Endothelial cell (in vitro differentiated cells): Measurements from ENCODE around the gene ZNF555. TPM values are rescaled to one million over a fixed set of nuclear protein-coding genes. Genes with fewer than 3 reads are reported as not detected.

Experiments used
- DNase-seq: peaks from one replicate; pipeline ENCODE4 v3.0.0; 2021; ENCODE audit warnings: low spot score
- H3K27ac Mint-ChIP-seq: one replicate; pipeline ENCODE4 v1.8.0; 2021; ENCODE audit warnings: mixed read lengths, inconsistent platforms; ENCODE audit not compliant: unreplicated experiment
- H3K27me3 Mint-ChIP-seq: one replicate; pipeline ENCODE4 v1.8.0; 2021; ENCODE audit warnings: mild to moderate bottlenecking, moderate library complexity, mixed read lengths, inconsistent platforms; ENCODE audit not compliant: unreplicated experiment
- H3K36me3 Mint-ChIP-seq: one replicate; pipeline ENCODE4 v1.8.0; 2021; ENCODE audit warnings: mild to moderate bottlenecking, low read depth, mixed read lengths, inconsistent platforms; ENCODE audit not compliant: unreplicated experiment
- H3K4me1 Mint-ChIP-seq: one replicate; pipeline ENCODE4 v1.8.0; 2021; ENCODE audit warnings: mild to moderate bottlenecking, mixed read lengths, inconsistent platforms; ENCODE audit not compliant: unreplicated experiment
- H3K4me3 Mint-ChIP-seq: one replicate; pipeline ENCODE4 v1.8.0; 2021; ENCODE audit warnings: mild to moderate bottlenecking, mixed read lengths, inconsistent platforms; ENCODE audit not compliant: unreplicated experiment
- H3K9me3 Mint-ChIP-seq: one replicate; pipeline ENCODE4 v1.8.0; 2021; ENCODE audit warnings: mixed read lengths, inconsistent platforms; ENCODE audit not compliant: unreplicated experiment
- total RNA-seq: library from RNA; stranded (reverse); fragmentation: NEBNext Ultra II Directional; extraction: Animal tissue kit (Norgen Biotek cat#: 25700); gene quantifications from one replicate; pipeline ENCODE4 v1.2.1, GENCODE V29; 2021; ENCODE audit not compliant: unreplicated experiment
- TF ChIP-seq, protein P1 (sequence below): fragments of 200-600 bp; sonication (generic); IDR thresholded peaks from one replicate; pipeline ENCODE4 v1.5.0; 2021; ENCODE audit warnings: antibody characterized with exemption; ENCODE audit not compliant: unreplicated experiment

Gene ZNF555
- total RNA-seq, 1 donor from 2014 or later, result 13.9 TPM

GRCh38 chr19:2804156-2805004 is 36.9 kb upstream of the ZNF555 start:
- Mint-ChIP-seq H3K9me3 (no peaks in the 10 kb centered on the region), H3K4me3 (no peak overlapping the region), H3K4me1 (no peaks in the 10 kb centered on the region), H3K27me3 (peaks cover 5% of the 10 kb centered on the region), H3K27ac (no peak overlapping the region), H3K36me3 (peaks cover 20% of the 10 kb centered on the region)
- TF ChIP-seq, protein P1, sequence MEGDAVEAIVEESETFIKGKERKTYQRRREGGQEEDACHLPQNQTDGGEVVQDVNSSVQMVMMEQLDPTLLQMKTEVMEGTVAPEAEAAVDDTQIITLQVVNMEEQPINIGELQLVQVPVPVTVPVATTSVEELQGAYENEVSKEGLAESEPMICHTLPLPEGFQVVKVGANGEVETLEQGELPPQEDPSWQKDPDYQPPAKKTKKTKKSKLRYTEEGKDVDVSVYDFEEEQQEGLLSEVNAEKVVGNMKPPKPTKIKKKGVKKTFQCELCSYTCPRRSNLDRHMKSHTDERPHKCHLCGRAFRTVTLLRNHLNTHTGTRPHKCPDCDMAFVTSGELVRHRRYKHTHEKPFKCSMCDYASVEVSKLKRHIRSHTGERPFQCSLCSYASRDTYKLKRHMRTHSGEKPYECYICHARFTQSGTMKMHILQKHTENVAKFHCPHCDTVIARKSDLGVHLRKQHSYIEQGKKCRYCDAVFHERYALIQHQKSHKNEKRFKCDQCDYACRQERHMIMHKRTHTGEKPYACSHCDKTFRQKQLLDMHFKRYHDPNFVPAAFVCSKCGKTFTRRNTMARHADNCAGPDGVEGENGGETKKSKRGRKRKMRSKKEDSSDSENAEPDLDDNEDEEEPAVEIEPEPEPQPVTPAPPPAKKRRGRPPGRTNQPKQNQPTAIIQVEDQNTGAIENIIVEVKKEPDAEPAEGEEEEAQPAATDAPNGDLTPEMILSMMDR, result no peak
- DNase-seq, result no peak

DNA sequence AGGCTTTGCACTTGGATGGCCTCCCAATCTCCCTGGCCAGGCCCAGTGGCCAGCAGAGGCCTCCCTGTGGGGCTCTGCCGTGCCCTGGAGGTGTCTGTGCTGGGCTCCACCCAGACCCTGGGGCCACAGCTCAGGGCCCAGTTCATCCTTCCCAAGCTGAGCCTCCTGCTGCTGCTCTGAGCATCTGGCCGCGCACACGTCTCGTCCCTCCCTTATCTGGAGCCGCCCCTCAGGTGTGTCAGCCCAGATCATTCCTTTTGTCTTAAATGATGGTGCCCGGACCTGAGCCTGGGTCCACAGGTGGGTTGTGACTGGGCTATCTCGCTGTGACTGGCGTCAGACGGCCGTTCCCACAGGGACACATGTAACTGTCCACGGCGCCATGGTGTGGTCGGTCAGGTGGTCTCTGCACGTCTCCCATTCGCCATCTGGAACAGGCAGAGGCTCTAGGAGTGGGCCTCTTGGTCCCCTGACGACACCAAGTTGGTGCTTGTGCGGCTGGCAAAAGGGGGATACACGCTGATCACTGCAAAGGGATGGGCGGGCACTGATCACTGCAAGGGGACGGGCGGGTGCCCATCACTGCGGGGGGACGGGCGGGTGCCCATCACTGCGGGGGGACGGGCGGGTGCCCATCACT is 35.9 kb upstream of the ZNF555 start:
- H3K9me3 Mint-ChIP-seq, result no peaks in the 10 kb centered on the region
- H3K36me3 Mint-ChIP-seq, result peaks cover 20% of the 10 kb centered on the region
- DNase-seq, result no peak
- TF ChIP-seq, protein P1, result no peak
- no peak overlapping the region for H3K27ac Mint-ChIP-seq
- H3K27me3 Mint-ChIP-seq, result peaks cover 4% of the 10 kb centered on the region
- no peaks in the 10 kb centered on the region for H3K4me1 Mint-ChIP-seq
- H3K4me3 Mint-ChIP-seq, result no peak overlapping the region

DNA sequence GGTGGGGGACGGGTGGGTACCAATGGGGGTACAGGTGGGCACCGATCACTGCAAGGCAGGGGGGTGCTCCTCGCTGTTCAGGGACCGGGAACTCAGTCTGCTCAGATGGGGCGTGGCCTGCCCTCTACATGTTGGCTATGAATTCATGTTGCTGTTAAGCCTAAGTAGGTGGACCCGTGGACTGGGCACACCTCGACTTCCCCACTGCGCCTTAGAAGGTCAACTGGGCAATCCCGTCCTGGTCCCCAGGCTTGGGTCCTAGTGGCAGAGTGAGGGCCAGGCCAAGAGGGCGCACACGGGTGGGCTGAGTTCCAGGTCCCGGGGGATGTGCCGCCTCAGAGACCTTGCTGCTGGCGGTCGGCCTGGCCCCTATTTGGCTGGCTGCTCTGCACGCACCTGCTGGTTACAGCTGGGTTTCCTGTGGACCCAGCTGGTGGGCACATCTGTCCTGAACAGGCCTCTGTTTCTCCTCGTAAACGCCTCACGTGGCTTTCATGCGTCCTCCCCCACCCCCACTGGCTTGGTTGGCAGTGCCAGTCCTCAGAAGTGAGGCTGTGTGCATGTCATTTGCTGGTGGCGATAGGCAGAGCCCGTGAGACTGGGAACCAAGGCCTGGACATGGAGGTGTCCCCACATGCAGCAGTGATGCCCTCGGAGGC is 35.2 kb upstream of the ZNF555 start:
- TF ChIP-seq, protein P1, result no peak
- H3K4me1 Mint-ChIP-seq, result no peaks in the 10 kb centered on the region
- H3K9me3 Mint-ChIP-seq, result no peaks in the 10 kb centered on the region
- H3K4me3 Mint-ChIP-seq, result no peak overlapping the region
- DNase-seq, result no peak
- no peak overlapping the region for H3K27ac Mint-ChIP-seq
- H3K36me3 Mint-ChIP-seq, result peaks cover 16% of the 10 kb centered on the region
- H3K27me3 Mint-ChIP-seq, result peaks cover 4% of the 10 kb centered on the region

DNA sequence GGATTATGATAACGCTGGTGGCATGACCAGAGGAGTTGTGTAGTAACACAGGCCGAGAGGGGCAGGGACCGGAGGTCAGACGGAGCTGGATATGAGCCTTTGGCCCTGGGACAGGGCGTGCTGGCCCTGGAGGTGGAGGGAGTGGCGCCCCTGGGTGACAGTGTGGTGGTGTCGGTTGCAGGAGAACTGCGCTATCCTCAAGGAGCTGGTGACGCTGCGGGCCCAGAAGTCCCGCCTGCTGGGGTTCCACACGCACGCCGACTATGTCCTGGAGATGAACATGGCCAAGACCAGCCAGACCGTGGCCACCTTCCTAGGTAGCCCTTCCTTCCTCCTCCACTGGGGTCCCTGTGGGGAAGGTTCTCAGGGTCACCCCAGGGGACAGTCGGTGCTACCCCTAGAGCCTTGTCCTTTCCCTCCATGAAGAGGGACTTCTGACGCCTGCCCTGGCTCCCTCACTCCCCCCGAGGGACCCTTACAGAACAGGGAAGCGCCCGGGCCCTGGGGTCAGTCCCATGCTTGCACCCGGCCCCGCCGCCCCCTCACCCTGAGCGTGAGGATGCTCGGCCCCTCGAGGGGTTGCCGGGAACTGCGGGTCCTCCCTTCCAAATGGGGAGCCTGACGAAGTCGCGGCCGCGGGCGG is 34.4 kb upstream of the ZNF555 start:
- H3K27ac Mint-ChIP-seq, result no peak overlapping the region
- peaks cover 4% of the 10 kb centered on the region for H3K27me3 Mint-ChIP-seq
- no peaks in the 10 kb centered on the region for H3K9me3 Mint-ChIP-seq
- no peak for DNase-seq
- TF ChIP-seq, protein P1, result no peak
- no peak overlapping the region for H3K4me3 Mint-ChIP-seq
- no peaks in the 10 kb centered on the region for H3K4me1 Mint-ChIP-seq
- peaks cover 14% of the 10 kb centered on the region for H3K36me3 Mint-ChIP-seq
